H1 (cell line): ENCODE results near the gene SGSM1. TPM values are rescaled to one million over a fixed set of nuclear protein-coding genes. Genes with fewer than 3 reads are reported as not detected.

Source experiments
- CTCF ChIA-PET: fragments of 300-600 bp; sonication (Branson Sonifier 250); formaldehyde crosslinking; loops from one replicate; lab custom pipeline; 2021; ENCODE audit not compliant: partially characterized antibody; lab: Charles Lee
- POLR2A ChIA-PET: fragments of 300-600 bp; sonication (Branson Sonifier 250); formaldehyde crosslinking; loops from one replicate; lab custom pipeline; 2021; ENCODE audit warnings: inconsistent platforms; ENCODE audit not compliant: partially characterized antibody; lab: Charles Lee
- DNase-seq, 2 experiments: peaks; one replicate each; pipeline versions ENCODE4 v3.0.0 to v3.0.0-alpha.2; 2010 to 2022; ENCODE audit warnings: low spot score in 2 of 2, low read depth in 1 of 2, mixed read lengths in 1 of 2
- FAIRE-seq: peaks from 2 replicates; lab custom pipeline; 2011; peaks lifted over from hg19 to GRCh38; lab: Jason Lieb, UNC
- H2AFZ ChIP-seq: 2 replicates; pipeline ENCODE4 v1.8.1; 2012; ENCODE audit warnings: low read length, inconsistent platforms
- H2AK5ac ChIP-seq: 2 replicates; pipeline ENCODE4 v1.6.1; 2013; ENCODE audit warnings: low read depth, low read length
- H2BK120ac ChIP-seq: replicated peaks from 2 replicates; pipeline ENCODE3; 2013; ENCODE audit warnings: low read depth, low read length, inconsistent platforms
- H2BK12ac ChIP-seq: 2 replicates; pipeline ENCODE4 v1.6.1; 2013; ENCODE audit warnings: low read depth, low read length
- H2BK15ac ChIP-seq: 2 replicates; pipeline ENCODE4 v1.6.1; 2013; ENCODE audit warnings: low read length
- H2BK20ac ChIP-seq: 2 replicates; pipeline ENCODE4 v1.6.1; 2013; ENCODE audit warnings: low read length
- H2BK5ac ChIP-seq: 2 replicates; pipeline ENCODE4 v1.6.1; 2013; ENCODE audit warnings: low read depth, low read length
- H3K14ac ChIP-seq: 2 replicates; pipeline ENCODE4 v1.6.1; 2013; ENCODE audit warnings: inconsistent platforms; ENCODE audit not compliant: insufficient read length
- H3K18ac ChIP-seq: 2 replicates; pipeline ENCODE4 v1.6.1; 2013; ENCODE audit warnings: low read length; ENCODE audit errors: extremely low read depth
- H3K23ac ChIP-seq: 2 replicates; pipeline ENCODE4 v1.6.1; 2013; ENCODE audit warnings: inconsistent platforms; ENCODE audit not compliant: insufficient read length
- H3K23me2 ChIP-seq: 2 replicates; pipeline ENCODE4 v1.6.1; 2013; ENCODE audit warnings: low read depth, low read length
- H3K27ac ChIP-seq: 2 replicates; pipeline ENCODE4 v1.6.1; 2011; ENCODE audit warnings: low read depth, low read length, inconsistent platforms
- H3K27me3 ChIP-seq, 4 experiments: replicated peaks in 1 of 4; 1 replicate in 1 of 4; 2 replicates in 3 of 4; pipeline versions ENCODE4 v1.6.1 to v1.8.1; 2011 to 2013; ENCODE audit warnings: low read length in 3 of 4, mild to moderate bottlenecking in 3 of 4, inconsistent platforms in 2 of 4, mixed read lengths in 2 of 4, moderate library complexity in 1 of 4; ENCODE audit not compliant: control insufficient read depth in 3 of 4, insufficient read depth in 3 of 4; ENCODE audit errors: extremely low read depth in 1 of 4
- H3K36me3 ChIP-seq, 4 experiments: 2 replicates each; pipeline versions ENCODE4 v1.6.1 to v1.8.1; 2011 to 2013; ENCODE audit warnings: mild to moderate bottlenecking in 4 of 4, low read length in 3 of 4, moderate library complexity in 2 of 4, control low read depth in 1 of 4, inconsistent platforms in 1 of 4; ENCODE audit not compliant: insufficient read depth in 4 of 4, control insufficient read depth in 2 of 4
- H3K4ac ChIP-seq: replicated peaks from 2 replicates; pipeline ENCODE3; 2013; ENCODE audit warnings: low read length, low read depth, mixed read lengths, inconsistent platforms; ENCODE audit not compliant: insufficient read length
- H3K4me1 ChIP-seq, 4 experiments: replicated peaks in 1 of 4; 1 replicate in 1 of 4; 2 replicates in 3 of 4; pipeline versions ENCODE4 v1.6.1 to v1.8.1; 2011 to 2013; ENCODE audit warnings: low read length in 3 of 4, inconsistent platforms in 2 of 4, mixed read lengths in 1 of 4; ENCODE audit not compliant: insufficient read depth in 4 of 4, control insufficient read depth in 3 of 4
- H3K4me2 ChIP-seq, 2 experiments: 2 replicates each; pipeline versions ENCODE4 v1.6.1 to v1.8.1; 2011 to 2013; ENCODE audit warnings: low read depth in 2 of 2, low read length in 2 of 2, control low read depth in 1 of 2, inconsistent platforms in 1 of 2, mild to moderate bottlenecking in 1 of 2; ENCODE audit not compliant: insufficient read depth in 1 of 2
- H3K4me3 ChIP-seq, 4 experiments: fragments of 200-600, 300-600 bp in 1 of 4; sonication (generic), shearing (Covaris generic), sonication (Bioruptor Twin) in 1 of 4; 2 replicates each; pipeline versions ENCODE4 v1.5.1 to v1.8.1; 2011 to 2016; ENCODE audit warnings: low read length in 4 of 4, low read depth in 3 of 4, control low read depth in 2 of 4, inconsistent platforms in 2 of 4, mild to moderate bottlenecking in 2 of 4, mixed read lengths in 1 of 4, moderate library complexity in 1 of 4; ENCODE audit not compliant: insufficient read depth in 2 of 4; ENCODE audit errors: extremely low read depth in 1 of 4
- H3K56ac ChIP-seq: replicated peaks from 2 replicates; pipeline ENCODE3; 2013; ENCODE audit warnings: low read depth, mild to moderate bottlenecking, mixed read lengths, low read length, inconsistent platforms; ENCODE audit not compliant: insufficient read length
- H3K79me1 ChIP-seq: 2 replicates; pipeline ENCODE4 v1.6.1; 2013; ENCODE audit warnings: low read depth, low read length, control low read depth
- H3K79me2 ChIP-seq, 2 experiments: 2 replicates each; pipeline versions ENCODE4 v1.6.1 to v1.8.1; 2012 to 2013; ENCODE audit warnings: low read length in 2 of 2, mild to moderate bottlenecking in 2 of 2, inconsistent platforms in 1 of 2; ENCODE audit not compliant: insufficient read depth in 2 of 2, control insufficient read depth in 1 of 2
- H3K9ac ChIP-seq, 4 experiments: replicated peaks in 1 of 4; 1 replicate in 1 of 4; 2 replicates in 3 of 4; pipeline versions ENCODE4 v1.6.1 to v1.8.1; 2011 to 2013; ENCODE audit warnings: low read depth in 3 of 4, low read length in 3 of 4, control low read depth in 2 of 4, mild to moderate bottlenecking in 2 of 4, moderate library complexity in 2 of 4, inconsistent platforms in 1 of 4; ENCODE audit errors: extremely low read depth in 1 of 4
- H3K9me3 ChIP-seq, 2 experiments: 2 replicates each; pipeline versions ENCODE4 v1.6.1 to v1.8.1; 2012 to 2013; ENCODE audit warnings: mild to moderate bottlenecking in 2 of 2, moderate library complexity in 2 of 2, control low read depth in 1 of 2, inconsistent platforms in 1 of 2, low read depth in 1 of 2, low read length in 1 of 2, mixed read lengths in 1 of 2; ENCODE audit not compliant: insufficient read depth in 2 of 2
- H4K20me1 ChIP-seq, 2 experiments: replicated peaks in 1 of 2; 2 replicates each; pipeline versions ENCODE3 to v1.8.1; 2011 to 2013; ENCODE audit warnings: inconsistent platforms in 2 of 2, low read length in 2 of 2, mild to moderate bottlenecking in 1 of 2; ENCODE audit not compliant: insufficient read depth in 2 of 2, control insufficient read depth in 1 of 2
- H4K5ac ChIP-seq: 2 replicates; pipeline ENCODE4 v1.6.1; 2013; ENCODE audit warnings: low read length, low read depth, mixed read lengths, inconsistent platforms; ENCODE audit not compliant: insufficient read length
- H4K8ac ChIP-seq: 2 replicates; pipeline ENCODE4 v1.8.0; 2013; ENCODE audit warnings: mild to moderate bottlenecking, moderate library complexity, low read length, inconsistent platforms; ENCODE audit not compliant: insufficient read depth; ENCODE audit errors: extremely low read depth
- H4K91ac ChIP-seq: replicated peaks from 2 replicates; pipeline ENCODE3; 2013; ENCODE audit warnings: low read length, mixed read lengths, inconsistent platforms; ENCODE audit not compliant: insufficient read length
- WGBS, 2 experiments: shearing (Covaris generic) in 1 of 2; methylation state at CpG; one replicate each; pipeline versions ENCODE4 v1.1.6 to v1.1.7; 2013 to 2015; ENCODE audit warnings: low lambda C conversion rate in 2 of 2, mixed read lengths in 2 of 2, inconsistent platforms in 1 of 2, low coverage in 1 of 2, missing lambda C conversion rate in 1 of 2; ENCODE audit not compliant: insufficient replicate concordance in 2 of 2, insufficient coverage in 1 of 2, insufficient read length in 1 of 2; ENCODE audit errors: extremely low coverage in 1 of 2, missing lambda C conversion rate in 1 of 2; 5-methylcytosine and 5-hydroxymethylcytosine counted together
- long read RNA-seq, 2 experiments: library from RNA in 1 of 2; library from capped mRNA in 1 of 2; stranded (forward); transcript quantifications; one replicate each; pipeline ENCODE4 v2.0.0, GENCODE V29; 2021; ENCODE audit warnings: inconsistent platforms in 1 of 2
- polyA minus RNA-seq, 3 experiments: library from RNA; depleted of rRNA, polyadenylated mRNA; stranded (reverse); fragments of >200 nt; gene quantifications; 1 replicate in 2 of 3; 2 replicates in 1 of 3; pipeline ENCODE4 v1.2.3, GENCODE V29; 2011
- polyA plus RNA-seq, 7 experiments: library from polyadenylated mRNA; depleted of rRNA in 3 of 7; stranded (reverse) in 5 of 7; unstranded in 2 of 7; fragments of >200 nt in 5 of 7; fragments of 200-250 nt in 2 of 7; gene quantifications; 1 replicate in 5 of 7; 2 replicates in 1 of 7; 4 replicates in 1 of 7; pipeline versions ENCODE4 v1.2.1 to v1.2.3, GENCODE V29; 2011 to 2013; ENCODE audit warnings: missing spikeins in 2 of 7, mixed read lengths in 2 of 7
- total RNA-seq: library from RNA; stranded (reverse); fragmentation: NEBNext Ultra II Directional; extraction: Animal tissue kit (Norgen Biotek cat#: 25700); gene quantifications from 2 replicates; pipeline ENCODE4 v1.2.1, GENCODE V29; 2021
- TF ChIP-seq, protein P1 (sequence below): IDR thresholded peaks from 2 replicates; pipeline ENCODE4 v1.6.1; 2012; ENCODE audit warnings: inconsistent platforms

The SGSM1 gene, protein sequence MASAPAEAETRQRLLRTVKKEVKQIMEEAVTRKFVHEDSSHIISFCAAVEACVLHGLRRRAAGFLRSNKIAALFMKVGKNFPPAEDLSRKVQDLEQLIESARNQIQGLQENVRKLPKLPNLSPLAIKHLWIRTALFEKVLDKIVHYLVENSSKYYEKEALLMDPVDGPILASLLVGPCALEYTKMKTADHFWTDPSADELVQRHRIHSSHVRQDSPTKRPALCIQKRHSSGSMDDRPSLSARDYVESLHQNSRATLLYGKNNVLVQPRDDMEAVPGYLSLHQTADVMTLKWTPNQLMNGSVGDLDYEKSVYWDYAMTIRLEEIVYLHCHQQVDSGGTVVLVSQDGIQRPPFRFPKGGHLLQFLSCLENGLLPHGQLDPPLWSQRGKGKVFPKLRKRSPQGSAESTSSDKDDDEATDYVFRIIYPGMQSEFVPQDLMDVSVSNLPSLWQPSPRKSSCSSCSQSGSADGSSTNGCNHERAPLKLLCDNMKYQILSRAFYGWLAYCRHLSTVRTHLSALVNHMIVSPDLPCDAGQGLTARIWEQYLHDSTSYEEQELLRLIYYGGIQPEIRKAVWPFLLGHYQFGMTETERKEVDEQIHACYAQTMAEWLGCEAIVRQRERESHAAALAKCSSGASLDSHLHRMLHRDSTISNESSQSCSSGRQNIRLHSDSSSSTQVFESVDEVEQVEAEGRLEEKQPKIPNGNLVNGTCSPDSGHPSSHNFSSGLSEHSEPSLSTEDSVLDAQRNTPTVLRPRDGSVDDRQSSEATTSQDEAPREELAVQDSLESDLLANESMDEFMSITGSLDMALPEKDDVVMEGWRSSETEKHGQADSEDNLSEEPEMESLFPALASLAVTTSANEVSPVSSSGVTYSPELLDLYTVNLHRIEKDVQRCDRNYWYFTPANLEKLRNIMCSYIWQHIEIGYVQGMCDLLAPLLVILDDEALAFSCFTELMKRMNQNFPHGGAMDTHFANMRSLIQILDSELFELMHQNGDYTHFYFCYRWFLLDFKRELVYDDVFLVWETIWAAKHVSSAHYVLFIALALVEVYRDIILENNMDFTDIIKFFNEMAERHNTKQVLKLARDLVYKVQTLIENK
- total RNA-seq (5.2 and 5.4 TPM in 2 replicates), polyA plus RNA-seq (2011; rRNA removed) (2.8 and 4.6 TPM in 2 replicates), polyA minus RNA-seq (2011; rRNA and poly(A)+ RNA removed) (9.8 and 10.5 TPM in 2 replicates)
- 3.4 TPM for polyA plus RNA-seq (2011; cell fraction: cytosol; rRNA removed)
- polyA plus RNA-seq (2011; cell fraction: nucleus; rRNA removed): 9.2 TPM
- polyA plus RNA-seq (2012, experiment 1 of 2): 3.1 to 3.7 TPM (median 3.3 TPM) in 4 replicates
- polyA plus RNA-seq (2012, experiment 2 of 2): 5.7 TPM
- polyA plus RNA-seq (2013, experiment 1 of 2): 2.5 TPM
- 2.6 TPM for polyA plus RNA-seq (2013, experiment 2 of 2)
- 4.8 TPM for polyA minus RNA-seq (2011; cell fraction: cytosol; rRNA and poly(A)+ RNA removed)
- 9.7 TPM for polyA minus RNA-seq (2011; cell fraction: nucleus; rRNA and poly(A)+ RNA removed)
- long read RNA-seq, experiment 1, partial matches to known transcripts: 0 of 2 reads
- long read RNA-seq, experiment 1, other reads (novel, unspliced or antisense): 2 of 2 reads
- long read RNA-seq, experiment 2: 0 reads

DNA sequence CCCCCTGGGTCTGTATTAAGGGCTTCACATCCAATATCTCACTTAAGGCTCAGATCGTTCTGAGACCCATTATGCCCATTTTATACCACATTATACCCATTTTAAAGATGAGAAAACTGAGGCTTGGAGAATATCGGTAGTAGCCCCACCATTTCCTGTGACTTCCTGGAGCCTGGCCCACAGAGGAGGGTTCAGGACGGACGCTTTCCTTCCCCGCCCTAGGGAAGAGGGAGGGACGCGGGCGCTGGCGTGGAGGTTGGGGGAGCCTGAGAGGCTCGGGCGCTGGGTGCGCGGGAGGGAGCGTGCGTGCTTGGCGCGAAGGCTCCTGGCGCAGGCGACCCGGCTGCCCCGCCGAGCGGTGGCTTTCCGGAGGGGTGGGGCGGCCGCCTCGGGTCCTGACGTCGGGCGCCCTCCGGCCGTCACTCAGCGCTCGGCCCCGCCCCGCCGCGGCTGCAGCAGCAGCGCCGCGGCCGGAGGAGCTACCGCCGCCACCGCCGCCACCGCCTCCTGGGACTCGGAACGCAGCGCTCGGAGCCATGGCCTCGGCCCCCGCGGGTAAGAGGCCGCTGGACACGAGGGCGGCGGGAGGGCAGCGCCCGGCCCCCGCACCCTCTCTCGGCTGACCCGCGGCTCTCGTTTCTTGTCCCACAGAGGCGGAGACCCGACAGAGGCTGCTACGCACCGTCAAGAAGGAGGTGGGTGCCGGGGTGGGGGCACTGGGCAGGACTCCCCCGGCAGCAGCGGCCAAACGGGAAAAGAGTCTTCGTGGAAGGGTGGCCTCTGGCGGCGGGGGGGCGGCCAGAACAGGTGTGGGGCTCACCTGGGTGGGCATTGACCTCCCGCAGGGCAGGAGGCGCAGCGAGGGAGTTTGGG, at the start of gene SGSM1:
Gene SGSM1 (plus strand): TSS at position 422 of the 873 bp plus-strand sequence. CDS start 115 bp downstream, at position 537.
- peak within 1 kb of the TSS; percentile 53 for H4K91ac ChIP-seq
- peaks cover 3 to 7% (median 6%) of the 10 kb centered on the region in 4 experiments; a peak in 6 of 7 replicates for H3K4me1 ChIP-seq
- H3K9me3 ChIP-seq: no peaks in the 10 kb centered on the region
- peaks cover 13% of the 10 kb centered on the region; the same call in 1 of the 2 replicates for H3K23me2 ChIP-seq
- peak within 1 kb of the TSS in 3 of 4 experiments; percentile 40 to 61 (median 51); a peak in 5 of 7 replicates for H3K9ac ChIP-seq
- WGBS, 2 experiments: 4% methylated on average over 42 of the region's 80 CpGs; no CpG with 5 or more reads in 1 of the 2 experiments
- no peak within 1 kb of the TSS; the same call in 1 of the 2 replicates for H2AFZ ChIP-seq
- H3K27ac ChIP-seq: no peak within 1 kb of the TSS
- FAIRE-seq (no peak), DNase-seq (peak; percentile 46 to 91)
- 0 out of 2 replicates have a peak within 1 kb of the TSS, but pooled peaks have one; percentile 66 for H2BK5ac ChIP-seq
- H3K4ac ChIP-seq: no peak within 1 kb of the TSS
- no peaks in the 10 kb centered on the region; a peak in 1 of 4 replicates for H3K79me2 ChIP-seq
- H3K4me2 ChIP-seq: peak within 1 kb of the TSS; percentile 73 to 79
- H3K14ac ChIP-seq: no peak within 1 kb of the TSS
- H2BK12ac ChIP-seq: 0 out of 2 replicates have a peak within 1 kb of the TSS, but pooled peaks have one; percentile 94
- no peak within 1 kb of the TSS for H2BK15ac ChIP-seq
- no peak within 1 kb of the TSS for H2BK120ac ChIP-seq
- peak within 1 kb of the TSS; percentile 69; the same call in 1 of the 2 replicates for H2AK5ac ChIP-seq
- no peak within 1 kb of the TSS for H3K23ac ChIP-seq
- H3K79me1 ChIP-seq: peaks cover 4% of the 10 kb centered on the region
- no peaks in the 10 kb centered on the region for H3K36me3 ChIP-seq
- H3K27me3 ChIP-seq: no peaks in the 10 kb centered on the region
- peak within 1 kb of the TSS; percentile 90 for H3K18ac ChIP-seq
- no peak within 1 kb of the TSS for H3K56ac ChIP-seq
- H3K4me3 ChIP-seq: peak within 1 kb of the TSS; percentile 53 to 93 (median 66)
- POLR2A ChIA-PET: interaction anchor here (0.6 to 1.3 kb wide), 2 partner anchors 27 to 133 kb away, joined by 3 to 4 read pairs; no protein-coding TSS in a partner anchor
- H4K8ac ChIP-seq: peak within 1 kb of the TSS; percentile 85; the same call in 1 of the 2 replicates
- CTCF ChIA-PET: interaction anchor here (1.0 to 1.7 kb wide), 3 partner anchors 14 to 36 kb away, joined by 3 to 4 read pairs (median 4); no protein-coding TSS in a partner anchor
- no peak within 1 kb of the TSS for H2BK20ac ChIP-seq
- H4K20me1 ChIP-seq: peaks cover 0 to 7% of the 10 kb centered on the region in 2 experiments
- H4K5ac ChIP-seq: peak within 1 kb of the TSS; percentile 14
- TF ChIP-seq, protein P1, sequence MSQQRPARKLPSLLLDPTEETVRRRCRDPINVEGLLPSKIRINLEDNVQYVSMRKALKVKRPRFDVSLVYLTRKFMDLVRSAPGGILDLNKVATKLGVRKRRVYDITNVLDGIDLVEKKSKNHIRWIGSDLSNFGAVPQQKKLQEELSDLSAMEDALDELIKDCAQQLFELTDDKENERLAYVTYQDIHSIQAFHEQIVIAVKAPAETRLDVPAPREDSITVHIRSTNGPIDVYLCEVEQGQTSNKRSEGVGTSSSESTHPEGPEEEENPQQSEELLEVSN: peak; percentile 84
